ENCODE data around the gene GBF1. TPM values are rescaled to one million over a fixed set of nuclear protein-coding genes. Genes with fewer than 3 reads are reported as not detected.

GBF1 gene
- total and polyA plus RNA-seq, 4 donors = 6.0 to 27.2 (median 15.2) TPM

DNA sequence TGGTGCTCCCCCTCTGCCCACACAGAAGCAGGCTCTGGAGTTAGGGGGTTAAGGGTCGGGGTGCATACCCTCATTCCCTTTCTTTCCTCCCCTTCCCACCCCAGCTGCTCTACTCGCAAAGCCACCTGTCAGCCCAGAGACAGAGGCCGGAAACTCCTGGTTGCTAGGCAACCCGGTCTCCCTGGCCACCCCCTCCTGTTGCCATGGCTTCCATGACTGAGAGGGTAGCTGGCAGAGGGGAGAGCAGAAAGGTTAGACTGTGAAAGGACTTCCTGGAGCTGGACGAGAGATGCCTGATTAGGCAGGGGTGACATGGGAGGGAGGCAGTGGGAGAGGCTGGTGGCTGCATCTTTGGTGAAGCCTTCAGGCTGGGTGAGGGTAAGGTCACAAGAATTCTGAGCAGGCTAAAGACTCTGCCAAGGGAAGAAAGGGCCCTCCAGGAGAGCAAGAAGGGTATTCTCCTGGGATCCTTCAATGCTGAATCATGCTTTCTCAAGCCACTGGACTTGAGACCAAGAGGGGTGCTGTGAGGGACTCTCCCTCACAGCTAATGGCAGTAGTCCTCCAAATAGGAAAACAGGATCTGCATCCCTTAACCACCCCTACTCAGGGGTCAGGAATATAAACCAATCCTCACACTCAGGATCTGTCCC, 167.8 kb downstream of the GBF1 start:
- WGBS = 28% methylated on average over 5 of the region's 5 CpGs

More for the DNA sequence above, 167.8 kb downstream of the GBF1 start:
- Histone ChIP-seq H3K27ac (ENCODE audit: low read depth in 1 of 2, low read length in 2 of 2) (no peak overlapping the region), H3K4me3 (ENCODE audit: low read depth in 1 of 3, low read length in 3 of 3) (no peak overlapping the region), H3K9ac (ENCODE audit: low read depth in 1 of 2, low read length in 2 of 2) (no peak overlapping the region), H3K9me3 (ENCODE audit: control insufficient read depth in 4 of 4, low read length in 3 of 4) (no peaks in the 10 kb centered on the region), H3K27me3 (ENCODE audit: control insufficient read depth in 4 of 4, insufficient read depth in 4 of 4, low read length in 3 of 4) (peaks cover 0 to 19% (median 6%) of the 10 kb centered on the region in 4 donors), H3K4me1 (ENCODE audit: control insufficient read depth in 4 of 4, insufficient read depth in 4 of 4, low read length in 3 of 4) (peaks cover 2 to 8% (median 5%) of the 10 kb centered on the region in 4 donors), H3K36me3 (ENCODE audit: control insufficient read depth in 4 of 4, insufficient read depth in 3 of 4, low read depth in 1 of 4, low read length in 3 of 4) (no peaks in the 10 kb centered on the region)
- DNase-seq (ENCODE audit: low spot score) = no peak
- TF ChIP-seq FOXA1 (IDR thresholded peaks at IDR 0.05) (no peak), REST (IDR thresholded peaks at IDR 0.05) (no peak), YY1 (IDR thresholded peaks at IDR 0.05) (no peak), CTCF (IDR thresholded peaks at IDR 0.05; ENCODE audit: low read depth, low read length, missing input control) (no peak), SP1 (IDR thresholded peaks at IDR 0.05) (no peak), JUND (IDR thresholded peaks at IDR 0.05) (no peak), RAD21 (IDR thresholded peaks at IDR 0.05) (no peak), ATF3 (IDR thresholded peaks at IDR 0.05) (no peak), HNF4A (conservative IDR thresholded peaks at IDR 0.05) (no peak), NR2F2 (IDR thresholded peaks at IDR 0.05) (no peak), GABPA (IDR thresholded peaks at IDR 0.05 in 1 of 2, conservative IDR thresholded peaks at IDR 0.05 in 1 of 2) (no peak), FOXA2 (IDR thresholded peaks at IDR 0.05) (no peak), MAX (IDR thresholded peaks at IDR 0.05) (no peak), EGR1 (IDR thresholded peaks at IDR 0.05; ENCODE audit: low read depth in 2 of 2) (no peak), ZBTB33 (IDR thresholded peaks at IDR 0.05) (no peak), HNF4G (IDR thresholded peaks at IDR 0.05) (no peak), TAF1 (conservative IDR thresholded peaks at IDR 0.05) (no peak), RXRA (IDR thresholded peaks at IDR 0.05) (no peak)
